ENCODE results near the gene ADORA2A. TPM values are rescaled to one million over a fixed set of nuclear protein-coding genes. Genes with fewer than 3 reads are reported as not detected.

The ADORA2A gene
- total RNA-seq, 3 donors from 2014 or later: 1.8 to 4.3 (median 3.4) TPM

- TF ChIP-seq POLR2AphosphoS5 (IDR thresholded peaks at IDR 0.05): no peak
- no peak for TF ChIP-seq CTCF (IDR thresholded peaks at IDR 0.05)
- no peak for TF ChIP-seq POLR2A (IDR thresholded peaks at IDR 0.05)
- H3K27me3 ChIP-seq: no peaks in the 10 kb centered on the region
- DNase-seq (ENCODE audit: low spot score in 2 of 2): no peak
- intact Hi-C loops (cut with DNase I; ENCODE audit: low total_unique reads): no loop called here
- H3K36me3 ChIP-seq: no peaks in the 10 kb centered on the region
- H3K4me1 ChIP-seq: no peaks in the 10 kb centered on the region
- peak overlapping the region; percentile 15 to 73 for H3K27ac ChIP-seq
- no peak overlapping the region for H3K4me3 ChIP-seq
- H3K9me3 ChIP-seq: no peaks in the 10 kb centered on the region
Measured at GRCh38 chr22:24391836-24392217, 35.6 kb upstream of the ADORA2A start.

GRCh38 chr22:24392218-24392931 lies 35.0 kb upstream of the ADORA2A start:
- TF ChIP-seq POLR2A (IDR thresholded peaks at IDR 0.05): no peak
- DNase-seq (ENCODE audit: low spot score in 2 of 2): no peak
- no peaks in the 10 kb centered on the region for H3K9me3 ChIP-seq
- no peaks in the 10 kb centered on the region for H3K36me3 ChIP-seq
- peak overlapping the region in 1 of 2 donors; percentile 30 for H3K27ac ChIP-seq
- H3K27me3 ChIP-seq: no peaks in the 10 kb centered on the region
- H3K4me1 ChIP-seq: no peaks in the 10 kb centered on the region
- no peak overlapping the region for H3K4me3 ChIP-seq
- intact Hi-C loops (cut with DNase I; ENCODE audit: low total_unique reads): no loop called here

- H3K27ac ChIP-seq: peak overlapping the region in 1 of 2 donors; percentile 30
- no peaks in the 10 kb centered on the region for H3K9me3 ChIP-seq
- H3K4me1 ChIP-seq: no peaks in the 10 kb centered on the region
- TF ChIP-seq CTCF (IDR thresholded peaks at IDR 0.05): no peak
- TF ChIP-seq POLR2AphosphoS5 (IDR thresholded peaks at IDR 0.05): no peak
- TF ChIP-seq POLR2A (IDR thresholded peaks at IDR 0.05): no peak
- H3K36me3 ChIP-seq: no peaks in the 10 kb centered on the region
- intact Hi-C loops (cut with DNase I; ENCODE audit: low total_unique reads): no loop called here
- H3K4me3 ChIP-seq: no peak overlapping the region
- H3K27me3 ChIP-seq: no peaks in the 10 kb centered on the region
- no peak for DNase-seq (ENCODE audit: low spot score in 2 of 2)
Measured at GRCh38 chr22:24393012-24393559, 34.3 kb upstream of the ADORA2A start.

GRCh38 chr22:24393848-24394247 lies 33.6 kb upstream of the ADORA2A start:
- no peaks in the 10 kb centered on the region for H3K4me1 ChIP-seq
- no peaks in the 10 kb centered on the region for H3K36me3 ChIP-seq
- TF ChIP-seq CTCF (IDR thresholded peaks at IDR 0.05) (no peak), POLR2AphosphoS5 (IDR thresholded peaks at IDR 0.05) (no peak), POLR2A (IDR thresholded peaks at IDR 0.05) (no peak)
- H3K27ac ChIP-seq: no peak overlapping the region
- intact Hi-C loops (cut with DNase I; ENCODE audit: low total_unique reads): no loop called here
- no peak overlapping the region for H3K4me3 ChIP-seq
- no peak for DNase-seq (ENCODE audit: low spot score in 2 of 2)
- H3K9me3 ChIP-seq: no peaks in the 10 kb centered on the region
- no peaks in the 10 kb centered on the region for H3K27me3 ChIP-seq

GRCh38 chr22:24394254-24394653 lies 33.1 kb upstream of the ADORA2A start:
- intact Hi-C loops (cut with DNase I; ENCODE audit: low total_unique reads): no loop called here
- Histone ChIP-seq H3K36me3 (no peaks in the 10 kb centered on the region), H3K9me3 (no peaks in the 10 kb centered on the region), H3K27me3 (no peaks in the 10 kb centered on the region), H3K27ac (no peak overlapping the region), H3K4me3 (no peak overlapping the region), H3K4me1 (no peaks in the 10 kb centered on the region)
- TF ChIP-seq CTCF (IDR thresholded peaks at IDR 0.05): no peak
- no peak for TF ChIP-seq POLR2A (IDR thresholded peaks at IDR 0.05)
- no peak for TF ChIP-seq POLR2AphosphoS5 (IDR thresholded peaks at IDR 0.05)
- DNase-seq (ENCODE audit: low spot score in 2 of 2): no peak

Measured in breast epithelium (tissue), 4 donors.